SK-N-MC (cell line): ENCODE results near the gene ADARB2.

Experiments
- EZH2 ChIP-seq: fragments of 200-600 bp; sonication (generic); IDR thresholded peaks from one replicate; pipeline ENCODE4 v1.6.1; 2017; ENCODE audit warnings: antibody characterized with exemption
- FOXP2 ChIP-seq: optimal IDR thresholded peaks from 2 replicates; pipeline ENCODE3; 2011; ENCODE audit warnings: mild to moderate bottlenecking, moderate library complexity; ENCODE audit not compliant: insufficient read depth; ENCODE audit errors: extremely low read length, control extremely low read depth
- POLR2AphosphoS5 ChIP-seq: IDR thresholded peaks from 2 replicates; pipeline ENCODE4 v1.6.1; 2012; ENCODE audit warnings: mild to moderate bottlenecking, low read depth, low read length, borderline replicate concordance

- no peak for TF ChIP-seq POLR2AphosphoS5
- TF ChIP-seq EZH2 = no peak
- no peak for TF ChIP-seq FOXP2
Measured at GRCh38 chr10:1540144-1540543, 197.2 kb downstream of the ADARB2 start.
